ENCODE measurements around the gene ZNF500. TPM values are rescaled to one million over a fixed set of nuclear protein-coding genes. Genes with fewer than 3 reads are reported as not detected.

Gene ZNF500
- total RNA-seq, 1 donor from 2014 or later, result 5.8 TPM

DNA sequence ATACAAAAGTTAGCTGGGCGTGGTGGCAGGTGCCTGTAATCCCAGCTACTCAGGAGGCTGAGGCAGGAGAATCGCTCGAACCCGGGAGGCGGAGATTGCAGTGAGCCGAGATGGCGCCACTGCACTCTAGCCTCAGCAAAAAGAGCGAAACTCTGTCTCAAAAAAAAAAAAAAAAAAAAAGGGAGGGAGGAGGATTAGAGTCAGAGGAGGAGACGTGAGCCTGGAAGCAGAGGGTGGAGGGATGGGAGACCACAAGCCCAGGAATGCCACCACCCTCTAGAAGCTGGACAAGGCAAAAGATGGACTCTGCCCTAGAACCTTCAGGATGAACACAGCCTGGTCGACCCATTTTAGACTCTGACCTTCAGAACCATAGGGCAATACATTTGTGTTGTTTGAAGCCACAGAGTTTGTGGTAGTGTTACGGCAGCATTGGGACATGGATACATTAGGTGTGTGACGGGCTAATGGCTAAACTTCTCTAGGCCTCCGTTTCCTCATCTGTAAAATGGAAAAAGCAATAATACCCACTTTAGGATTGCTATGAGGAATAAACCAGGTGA, 26.1 kb upstream of the ZNF500 start:
- TF ChIP-seq CTCF (IDR thresholded peaks at IDR 0.05; ENCODE audit: insufficient read depth, low read length, severe bottlenecking), result no peak
- H3K27me3 ChIP-seq (ENCODE audit: control insufficient read depth, insufficient read depth, low read length), result no peaks in the 10 kb centered on the region
- DNase-seq (ENCODE audit: low read depth), result no peak
- FAIRE-seq, result no peak
- H3K4me3 ChIP-seq (ENCODE audit: low read depth, low read length), result no peak overlapping the region
- H3K36me3 ChIP-seq (ENCODE audit: control insufficient read depth, insufficient read depth, low read length), result peaks cover 9% of the 10 kb centered on the region

DNA sequence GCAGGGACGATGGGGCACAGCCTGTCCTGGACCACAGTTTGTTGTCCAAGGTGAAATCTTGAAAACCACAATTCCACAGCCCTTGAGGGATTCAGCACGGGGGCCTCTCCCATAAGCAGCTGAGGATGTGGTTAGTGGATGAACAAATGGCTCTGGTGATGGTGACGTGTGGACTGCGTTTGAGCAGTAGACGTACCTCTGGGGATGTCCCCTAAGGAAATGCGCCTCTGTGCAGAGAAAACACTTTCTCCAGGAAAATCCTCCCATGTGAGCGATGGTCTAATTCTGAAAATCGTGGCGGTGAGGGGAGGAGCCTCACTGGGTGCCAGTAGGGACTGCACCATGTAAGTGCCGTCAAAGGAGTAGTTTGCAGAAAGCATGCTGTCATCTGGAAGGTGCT, 23.9 kb upstream of the ZNF500 start:
- TF ChIP-seq CTCF (IDR thresholded peaks at IDR 0.05; ENCODE audit: insufficient read depth, low read length, severe bottlenecking), result no peak
- H3K4me3 ChIP-seq (ENCODE audit: low read depth, low read length), result no peak overlapping the region
- H3K36me3 ChIP-seq (ENCODE audit: control insufficient read depth, insufficient read depth, low read length), result no peaks in the 10 kb centered on the region
- FAIRE-seq, result no peak
- H3K27me3 ChIP-seq (ENCODE audit: control insufficient read depth, insufficient read depth, low read length), result no peaks in the 10 kb centered on the region
- DNase-seq (ENCODE audit: low read depth), result no peak

DNA sequence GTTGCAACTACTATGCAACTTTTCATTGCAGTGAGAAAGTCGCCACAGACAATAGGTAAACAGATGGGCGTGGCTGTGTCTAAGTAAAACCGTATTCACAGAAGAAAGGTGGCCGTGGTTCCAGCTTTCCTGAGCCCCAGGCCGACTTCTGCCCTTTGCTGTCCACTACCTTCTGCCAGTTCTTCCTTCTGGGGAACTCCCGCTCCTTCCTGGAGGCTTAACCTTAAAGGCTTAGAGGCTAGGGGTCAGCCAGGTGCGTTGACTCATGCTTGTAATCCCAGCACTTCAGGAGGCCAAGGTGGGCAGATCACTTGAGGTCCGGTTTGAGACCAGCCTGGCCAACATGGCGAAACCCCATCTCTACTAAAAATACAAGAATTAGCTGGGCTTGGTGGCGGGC, 23.3 kb upstream of the ZNF500 start:
- DNase-seq (ENCODE audit: low read depth), result no peak
- Histone ChIP-seq H3K4me3 (ENCODE audit: low read depth, low read length) (no peak overlapping the region), H3K27me3 (ENCODE audit: control insufficient read depth, insufficient read depth, low read length) (no peaks in the 10 kb centered on the region), H3K36me3 (ENCODE audit: control insufficient read depth, insufficient read depth, low read length) (no peaks in the 10 kb centered on the region)
- FAIRE-seq, result no peak
- no peak for TF ChIP-seq CTCF (IDR thresholded peaks at IDR 0.05; ENCODE audit: insufficient read depth, low read length, severe bottlenecking)

DNA sequence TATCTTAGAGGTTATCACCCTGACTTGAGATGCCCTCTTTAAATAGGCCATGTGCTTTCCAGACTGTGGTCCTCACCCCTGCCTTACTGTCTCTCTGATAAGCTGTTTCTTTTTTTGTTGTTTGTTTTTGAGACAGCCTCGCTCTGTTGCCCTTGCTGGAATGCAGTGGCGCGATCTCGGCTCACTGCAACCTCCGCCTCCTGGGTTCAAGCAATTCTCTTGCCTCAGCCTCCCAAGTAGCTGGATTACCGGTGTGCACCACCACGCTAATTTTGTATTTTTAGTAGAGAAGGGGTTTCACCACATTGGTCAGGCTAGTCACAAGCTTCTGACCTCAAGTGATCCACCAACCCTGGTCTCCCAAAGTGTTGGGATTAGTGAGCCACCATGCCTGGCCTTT, 21.9 kb upstream of the ZNF500 start:
- Histone ChIP-seq H3K36me3 (ENCODE audit: control insufficient read depth, insufficient read depth, low read length) (no peaks in the 10 kb centered on the region), H3K4me3 (ENCODE audit: low read depth, low read length) (no peak overlapping the region), H3K27me3 (ENCODE audit: control insufficient read depth, insufficient read depth, low read length) (no peaks in the 10 kb centered on the region)
- FAIRE-seq (no peak), DNase-seq (ENCODE audit: low read depth) (no peak)
- no peak for TF ChIP-seq CTCF (IDR thresholded peaks at IDR 0.05; ENCODE audit: insufficient read depth, low read length, severe bottlenecking)

GRCh38 chr16:4788489-4788889, 21.5 kb upstream of the ZNF500 start:
- FAIRE-seq, result no peak
- H3K36me3 ChIP-seq (ENCODE audit: control insufficient read depth, insufficient read depth, low read length), result no peaks in the 10 kb centered on the region
- no peak for DNase-seq (ENCODE audit: low read depth)
- H3K27me3 ChIP-seq (ENCODE audit: control insufficient read depth, insufficient read depth, low read length), result no peaks in the 10 kb centered on the region
- no peak for TF ChIP-seq CTCF (IDR thresholded peaks at IDR 0.05; ENCODE audit: insufficient read depth, low read length, severe bottlenecking)
- no peak overlapping the region for H3K4me3 ChIP-seq (ENCODE audit: low read depth, low read length)

All from bronchial epithelial cell (primary cell).